Measurements from ENCODE around the gene ZNF853. TPM values are rescaled to one million over a fixed set of nuclear protein-coding genes. Genes with fewer than 3 reads are reported as not detected.
A peak's percentile ranks its signal among the peaks of the same experiment; 100 is the strongest.

The ZNF853 gene
- total RNA-seq, 1 donor, result under 0.01 TPM

- Histone ChIP-seq H3K4me1 (ENCODE audit: insufficient read depth, low read length) (no peaks in the 10 kb centered on the region), H3K27ac (ENCODE audit: low read depth, low read length) (no peak overlapping the region), H4K20me1 (ENCODE audit: insufficient read depth, low read length) (no peaks in the 10 kb centered on the region), H3K9me3 (ENCODE audit: low read depth, low read length) (no peaks in the 10 kb centered on the region), H3K27me3 (ENCODE audit: insufficient read depth, low read length) (peaks cover 4% of the 10 kb centered on the region), H2AFZ (ENCODE audit: low read length) (no peak overlapping the region), H3K79me2 (ENCODE audit: insufficient read depth, low read length) (no peaks in the 10 kb centered on the region), H3K36me3 (ENCODE audit: insufficient read depth, low read length) (peaks cover 6% of the 10 kb centered on the region), H3K4me3 (ENCODE audit: insufficient read depth, low read length) (no peak overlapping the region), H3K4me2 (ENCODE audit: insufficient read depth, low read length) (no peak overlapping the region)
- no peak for DNase-seq (ENCODE audit: insufficient read length, low spot score, missing footprints)
- no peak for TF ChIP-seq CTCF (IDR thresholded peaks at IDR 0.05; ENCODE audit: extremely low read depth, low read depth, low read length)
Observed at GRCh38 chr7:6608794-6609193, 6.6 kb upstream of the ZNF853 start.

GRCh38 chr7:6612819-6613218 lies 2.6 kb upstream of the ZNF853 start:
- no peak overlapping the region for H3K4me2 ChIP-seq (ENCODE audit: insufficient read depth, low read length)
- DNase-seq (ENCODE audit: insufficient read length, low spot score, missing footprints), result peak; percentile 44
- H3K27me3 ChIP-seq (ENCODE audit: insufficient read depth, low read length), result peaks cover 33% of the 10 kb centered on the region
- no peak for TF ChIP-seq CTCF (IDR thresholded peaks at IDR 0.05; ENCODE audit: extremely low read depth, low read depth, low read length)
- no peak overlapping the region for H3K27ac ChIP-seq (ENCODE audit: low read depth, low read length)
- no peaks in the 10 kb centered on the region for H3K4me1 ChIP-seq (ENCODE audit: insufficient read depth, low read length)
- H3K9me3 ChIP-seq (ENCODE audit: low read depth, low read length), result no peaks in the 10 kb centered on the region
- H3K4me3 ChIP-seq (ENCODE audit: insufficient read depth, low read length), result no peak overlapping the region
- peaks cover 6% of the 10 kb centered on the region for H3K36me3 ChIP-seq (ENCODE audit: insufficient read depth, low read length)
- H3K79me2 ChIP-seq (ENCODE audit: insufficient read depth, low read length), result no peaks in the 10 kb centered on the region
- H2AFZ ChIP-seq (ENCODE audit: low read length), result no peak overlapping the region
- no peaks in the 10 kb centered on the region for H4K20me1 ChIP-seq (ENCODE audit: insufficient read depth, low read length)

- TF ChIP-seq CTCF (IDR thresholded peaks at IDR 0.05; ENCODE audit: extremely low read depth, low read depth, low read length), result no peak
- peaks cover 33% of the 10 kb centered on the region for H3K27me3 ChIP-seq (ENCODE audit: insufficient read depth, low read length)
- no peak overlapping the region for H3K27ac ChIP-seq (ENCODE audit: low read depth, low read length)
- no peaks in the 10 kb centered on the region for H3K9me3 ChIP-seq (ENCODE audit: low read depth, low read length)
- no peak overlapping the region for H3K4me3 ChIP-seq (ENCODE audit: insufficient read depth, low read length)
- H3K36me3 ChIP-seq (ENCODE audit: insufficient read depth, low read length), result no peaks in the 10 kb centered on the region
- no peaks in the 10 kb centered on the region for H3K4me1 ChIP-seq (ENCODE audit: insufficient read depth, low read length)
- H3K79me2 ChIP-seq (ENCODE audit: insufficient read depth, low read length), result no peaks in the 10 kb centered on the region
- H4K20me1 ChIP-seq (ENCODE audit: insufficient read depth, low read length), result no peaks in the 10 kb centered on the region
- no peak overlapping the region for H3K4me2 ChIP-seq (ENCODE audit: insufficient read depth, low read length)
- no peak for DNase-seq (ENCODE audit: insufficient read length, low spot score, missing footprints)
- H2AFZ ChIP-seq (ENCODE audit: low read length), result no peak overlapping the region
Observed at GRCh38 chr7:6613706-6614105, 1.7 kb upstream of the ZNF853 start.

GRCh38 chr7:6615723-6616555 lies 529 bp downstream of the ZNF853 start:
- peak; percentile 89 for DNase-seq (ENCODE audit: insufficient read length, low spot score, missing footprints)
- Histone ChIP-seq H3K79me2 (ENCODE audit: insufficient read depth, low read length) (no peaks in the 10 kb centered on the region), H2AFZ (ENCODE audit: low read length) (no peak overlapping the region), H3K9me3 (ENCODE audit: low read depth, low read length) (no peaks in the 10 kb centered on the region), H4K20me1 (ENCODE audit: insufficient read depth, low read length) (no peaks in the 10 kb centered on the region), H3K27me3 (ENCODE audit: insufficient read depth, low read length) (peaks cover 33% of the 10 kb centered on the region), H3K36me3 (ENCODE audit: insufficient read depth, low read length) (no peaks in the 10 kb centered on the region), H3K4me3 (ENCODE audit: insufficient read depth, low read length) (peak overlapping the region; percentile 37), H3K4me2 (ENCODE audit: insufficient read depth, low read length) (no peak overlapping the region), H3K4me1 (ENCODE audit: insufficient read depth, low read length) (no peaks in the 10 kb centered on the region), H3K27ac (ENCODE audit: low read depth, low read length) (no peak overlapping the region)
- no peak for TF ChIP-seq CTCF (IDR thresholded peaks at IDR 0.05; ENCODE audit: extremely low read depth, low read depth, low read length)
